SH-SY5Y (cell line): Measurements from ENCODE around the gene GALNT9.

Experiments used
- GATA2 ChIP-seq: IDR thresholded peaks from 2 replicates; pipeline ENCODE4 v1.6.1; 2011; ENCODE audit warnings: mild to moderate bottlenecking, low read depth, low read length
- GATA3 ChIP-seq: IDR thresholded peaks from 2 replicates; pipeline ENCODE4 v1.6.1; 2011; ENCODE audit warnings: low read depth, mild to moderate bottlenecking, low read length, moderate library complexity

Gene GALNT9

DNA sequence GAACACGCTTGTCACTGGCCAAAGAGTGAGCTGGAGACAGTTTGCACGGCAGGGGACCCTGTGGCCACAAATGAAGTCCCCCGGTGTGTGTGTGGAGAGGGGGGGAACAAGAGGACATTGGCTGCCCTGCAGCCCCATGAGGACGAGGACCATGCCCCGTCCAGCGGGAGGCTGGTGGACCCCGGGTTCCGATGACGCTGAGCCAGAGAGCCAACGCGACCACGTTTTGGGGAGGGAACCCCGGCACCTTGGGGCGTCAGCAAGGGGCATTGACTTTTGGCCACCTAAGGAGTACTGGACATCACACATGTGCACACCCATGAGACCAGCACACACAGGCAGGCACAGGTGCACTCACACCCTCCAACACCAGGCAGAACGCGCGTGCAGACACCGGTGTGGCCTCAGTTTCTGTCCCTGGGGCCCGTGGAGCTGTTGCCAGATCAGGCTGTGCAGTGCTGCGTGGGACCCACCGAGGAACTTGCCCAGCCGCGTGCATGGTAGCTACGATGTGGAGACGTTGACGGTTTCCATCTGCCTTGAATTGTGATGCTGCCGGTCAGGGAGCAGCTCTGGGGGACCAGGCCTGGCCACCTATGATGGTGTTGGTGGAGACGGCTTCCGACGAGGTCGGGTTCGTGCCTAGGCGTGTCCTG is 158.6 kb downstream of the GALNT9 start:
- TF ChIP-seq GATA3 (no peak), GATA2 (no peak)

DNA sequence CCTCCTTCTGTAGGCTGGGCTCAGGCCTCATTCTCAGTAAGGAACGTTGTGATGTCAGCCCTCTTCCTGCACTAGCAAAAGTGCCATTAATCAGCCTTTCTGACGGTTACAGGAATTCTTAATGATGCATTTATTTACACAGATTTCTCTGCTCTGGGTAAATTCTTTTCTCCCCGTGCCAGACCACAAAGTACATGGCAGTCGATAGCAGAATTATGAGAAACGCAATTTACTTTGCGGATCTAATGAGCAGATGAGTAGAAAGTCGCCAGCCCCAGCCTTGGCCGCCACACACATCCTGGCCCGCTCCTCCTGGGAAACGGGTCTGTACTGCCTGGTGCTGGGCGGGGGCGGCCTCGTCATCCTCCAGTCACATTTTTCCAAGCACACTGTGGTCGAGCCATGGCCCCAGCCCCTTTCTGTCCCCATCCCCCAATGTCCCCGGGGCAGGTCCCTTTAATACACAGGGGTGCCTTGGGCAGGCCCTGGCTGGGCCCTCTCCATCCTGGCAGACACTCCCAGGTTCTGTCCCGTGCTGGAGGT is 159.2 kb downstream of the GALNT9 start:
- TF ChIP-seq GATA2 (no peak), GATA3 (no peak)

DNA sequence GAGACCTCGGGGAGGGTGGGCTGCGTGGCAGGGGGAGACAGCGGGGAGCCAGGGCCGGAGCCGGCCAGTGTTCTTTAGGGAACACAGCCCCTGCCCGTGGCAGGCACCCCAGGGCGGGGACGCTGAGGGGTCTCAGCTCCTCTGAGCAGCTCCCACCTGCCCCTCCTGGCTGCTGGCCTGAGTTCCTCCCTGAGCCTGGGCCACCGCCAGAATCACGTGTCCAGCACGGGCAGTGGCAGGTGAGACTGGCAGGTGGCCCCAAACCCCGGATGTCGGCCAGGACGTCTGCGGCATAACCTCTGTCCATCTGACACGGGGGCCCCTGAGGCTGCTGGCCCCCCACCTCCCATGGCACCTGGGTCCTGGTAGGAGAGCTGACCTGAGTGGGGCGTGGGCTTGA is 160.0 kb downstream of the GALNT9 start:
- TF ChIP-seq GATA3 (no peak), GATA2 (no peak)

DNA sequence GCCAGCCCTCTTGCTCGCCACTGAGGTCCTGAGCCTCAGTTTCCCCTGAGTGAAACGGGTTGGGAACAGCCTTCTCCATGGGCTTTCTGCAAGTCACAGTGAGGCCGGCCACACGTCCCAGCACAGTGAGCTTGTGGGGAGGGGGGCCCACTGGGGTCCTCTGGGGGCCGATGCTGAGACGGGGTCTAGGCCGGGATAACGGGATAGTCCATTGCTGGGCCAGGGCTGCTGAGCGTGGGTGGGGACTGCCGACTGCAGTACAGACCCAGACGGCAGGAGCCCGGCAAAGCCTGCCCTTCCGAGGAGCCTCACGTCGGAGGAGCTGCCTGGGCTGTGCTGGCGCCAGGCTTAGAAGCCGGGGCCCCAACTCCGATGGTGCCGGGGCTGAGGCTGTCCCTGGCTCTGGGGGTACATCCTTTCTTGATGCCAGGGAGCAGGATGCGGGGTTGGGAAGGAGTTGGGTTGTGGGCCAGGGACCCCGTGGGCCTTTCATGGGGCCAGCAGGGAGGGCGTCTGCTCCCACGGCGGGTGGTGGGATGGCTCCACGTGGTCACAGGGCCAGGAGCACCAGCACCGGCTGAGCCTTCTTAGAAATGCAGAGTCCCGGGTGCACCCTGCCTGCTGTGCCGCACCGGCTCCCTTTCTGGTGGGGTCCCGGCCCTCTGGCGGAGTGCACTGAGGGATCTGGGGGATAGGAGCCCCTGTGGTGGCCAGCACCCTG is 160.9 kb downstream of the GALNT9 start:
- TF ChIP-seq GATA3 (no peak), GATA2 (no peak)

DNA sequence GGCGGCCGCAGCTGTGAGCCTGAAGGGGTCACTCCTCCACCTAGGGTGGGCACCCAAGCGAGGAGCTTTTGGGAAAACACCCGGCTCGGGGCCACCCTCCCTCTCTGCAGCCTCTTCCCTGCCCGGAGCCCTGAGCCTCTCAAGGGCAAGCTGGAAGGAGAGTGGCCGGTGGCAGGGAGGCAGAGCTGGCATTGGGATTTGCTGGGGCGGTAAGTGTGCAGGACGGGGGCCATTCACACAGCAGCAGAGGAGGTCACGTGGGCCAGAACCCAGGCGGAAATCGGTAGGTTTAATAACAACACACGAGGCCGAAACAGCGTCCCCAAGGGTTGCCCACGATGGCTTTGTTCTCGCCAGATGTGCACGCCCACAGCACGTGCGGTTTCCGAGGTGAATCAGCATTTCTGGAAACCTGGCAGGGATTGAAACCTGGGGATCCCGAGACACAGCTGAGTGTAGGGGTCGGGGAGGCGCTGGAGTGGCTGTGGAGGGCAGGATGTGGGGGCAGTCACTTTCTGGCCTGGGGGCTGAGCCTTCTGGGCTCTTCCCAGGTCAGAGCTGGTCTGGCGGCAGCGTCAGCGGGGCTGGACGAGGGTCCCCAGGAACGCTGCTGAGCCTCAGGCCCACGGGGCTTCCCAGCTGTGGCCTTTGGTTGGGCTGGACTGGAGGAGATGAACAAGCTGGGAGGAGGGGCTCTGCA is 161.6 kb downstream of the GALNT9 start:
- TF ChIP-seq GATA3, result no peak
- TF ChIP-seq GATA2, result no peak

DNA sequence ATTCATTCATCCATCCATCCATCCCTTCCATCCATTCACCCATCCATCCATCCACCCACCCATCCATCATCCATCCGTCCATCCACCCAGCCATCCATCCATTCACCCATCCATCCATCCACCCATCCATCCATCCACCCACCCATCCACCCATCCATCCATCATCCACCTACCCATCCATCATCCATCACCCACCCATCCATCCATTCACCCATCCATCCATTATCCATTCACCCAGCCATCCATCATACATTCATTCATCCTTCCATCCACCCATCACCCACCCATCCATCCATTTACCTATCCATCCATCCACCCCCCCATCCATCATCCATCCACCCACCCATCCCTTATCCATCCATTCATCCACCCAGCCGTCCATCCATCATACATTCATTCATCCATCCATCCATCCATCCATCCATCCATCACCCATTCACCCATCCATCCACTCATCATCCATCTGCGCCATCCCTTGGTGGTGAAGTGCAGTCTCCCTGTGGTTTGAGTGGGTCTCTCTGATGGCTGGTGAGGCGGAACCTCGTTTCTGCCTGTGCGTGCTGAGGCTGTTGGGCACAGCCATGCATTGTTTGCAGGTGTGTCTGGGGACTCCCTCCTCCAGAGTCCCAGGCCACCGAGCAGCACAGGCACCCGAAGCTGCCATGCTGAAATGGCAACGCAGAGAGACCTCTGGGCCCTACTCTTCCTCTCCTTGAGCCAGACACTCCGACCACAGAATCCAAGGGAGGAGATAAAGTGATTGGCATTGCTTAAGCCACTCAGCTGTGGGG is 162.4 kb downstream of the GALNT9 start:
- TF ChIP-seq GATA3 (no peak), GATA2 (no peak)

DNA sequence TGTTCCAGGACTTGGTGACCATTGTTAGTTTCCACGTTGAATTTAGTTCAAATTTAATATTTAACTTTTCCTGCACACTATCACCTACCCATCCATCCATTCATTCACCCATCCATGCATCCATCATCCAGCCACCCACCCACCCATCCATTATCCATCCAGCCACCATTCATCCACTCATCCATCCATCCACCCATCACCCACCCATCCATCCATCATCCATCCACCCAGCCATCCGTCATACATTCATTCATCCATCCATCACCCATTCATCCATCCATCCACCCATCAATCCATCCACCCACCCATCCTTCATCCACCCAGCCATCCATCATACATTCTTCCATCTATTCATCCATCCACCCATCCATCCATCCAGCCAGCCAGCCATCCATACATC is 163.3 kb downstream of the GALNT9 start:
- TF ChIP-seq GATA2, result no peak
- no peak for TF ChIP-seq GATA3

DNA sequence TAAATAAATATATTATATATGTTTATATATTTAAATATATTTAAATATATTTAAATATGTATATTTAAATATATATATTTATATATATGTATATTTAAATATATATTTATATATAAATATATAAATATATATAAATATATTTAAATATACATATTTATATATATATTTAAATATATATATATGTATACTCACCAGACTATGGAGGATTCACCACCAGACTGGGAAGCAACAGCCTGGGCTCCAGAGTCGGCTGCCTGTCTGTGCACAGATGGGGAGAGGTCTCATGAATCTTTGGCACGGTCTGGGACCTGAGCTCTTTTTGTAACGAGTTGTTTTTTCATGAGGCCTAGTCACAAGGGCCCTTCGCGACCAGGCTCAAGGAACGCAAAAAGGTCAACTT is 163.8 kb downstream of the GALNT9 start:
- TF ChIP-seq GATA2 (no peak), GATA3 (no peak)

DNA sequence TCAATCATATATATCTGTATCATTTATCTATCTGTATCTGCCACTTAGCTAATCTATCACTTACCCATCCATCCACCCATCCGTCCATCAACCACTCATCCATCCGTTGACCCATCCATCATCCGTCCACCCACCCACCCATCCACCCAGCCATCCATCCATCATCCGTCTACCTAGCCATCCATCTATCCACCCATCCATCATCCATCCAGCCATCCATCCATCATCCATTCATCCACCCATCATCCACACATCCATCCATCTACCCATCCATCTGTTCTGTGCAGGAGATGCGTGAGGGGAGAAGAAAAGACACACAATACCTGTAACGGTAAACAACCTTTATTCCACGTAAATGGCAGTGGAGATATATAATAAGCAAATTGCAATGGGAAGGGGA is 165.0 kb downstream of the GALNT9 start:
- TF ChIP-seq GATA2 (no peak), GATA3 (no peak)

DNA sequence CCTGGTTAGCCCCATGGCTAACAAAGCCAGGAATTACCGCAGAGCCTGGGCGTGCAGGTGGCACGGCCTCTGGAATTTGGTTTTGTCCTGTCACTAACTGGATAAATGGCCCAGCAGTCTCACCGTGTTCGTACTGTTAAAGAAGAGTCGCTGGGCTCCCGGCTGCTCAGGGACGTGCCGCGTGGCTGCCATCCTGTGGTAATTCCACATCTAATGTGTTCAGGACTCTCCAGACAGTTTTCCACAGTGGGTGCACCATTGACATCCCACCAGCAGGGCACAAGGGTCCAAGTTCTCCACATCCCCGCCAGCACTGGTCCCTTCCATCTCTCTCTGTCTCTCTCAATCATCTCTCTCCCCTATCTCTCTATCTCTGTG is 165.5 kb downstream of the GALNT9 start:
- no peak for TF ChIP-seq GATA3
- TF ChIP-seq GATA2, result no peak

DNA sequence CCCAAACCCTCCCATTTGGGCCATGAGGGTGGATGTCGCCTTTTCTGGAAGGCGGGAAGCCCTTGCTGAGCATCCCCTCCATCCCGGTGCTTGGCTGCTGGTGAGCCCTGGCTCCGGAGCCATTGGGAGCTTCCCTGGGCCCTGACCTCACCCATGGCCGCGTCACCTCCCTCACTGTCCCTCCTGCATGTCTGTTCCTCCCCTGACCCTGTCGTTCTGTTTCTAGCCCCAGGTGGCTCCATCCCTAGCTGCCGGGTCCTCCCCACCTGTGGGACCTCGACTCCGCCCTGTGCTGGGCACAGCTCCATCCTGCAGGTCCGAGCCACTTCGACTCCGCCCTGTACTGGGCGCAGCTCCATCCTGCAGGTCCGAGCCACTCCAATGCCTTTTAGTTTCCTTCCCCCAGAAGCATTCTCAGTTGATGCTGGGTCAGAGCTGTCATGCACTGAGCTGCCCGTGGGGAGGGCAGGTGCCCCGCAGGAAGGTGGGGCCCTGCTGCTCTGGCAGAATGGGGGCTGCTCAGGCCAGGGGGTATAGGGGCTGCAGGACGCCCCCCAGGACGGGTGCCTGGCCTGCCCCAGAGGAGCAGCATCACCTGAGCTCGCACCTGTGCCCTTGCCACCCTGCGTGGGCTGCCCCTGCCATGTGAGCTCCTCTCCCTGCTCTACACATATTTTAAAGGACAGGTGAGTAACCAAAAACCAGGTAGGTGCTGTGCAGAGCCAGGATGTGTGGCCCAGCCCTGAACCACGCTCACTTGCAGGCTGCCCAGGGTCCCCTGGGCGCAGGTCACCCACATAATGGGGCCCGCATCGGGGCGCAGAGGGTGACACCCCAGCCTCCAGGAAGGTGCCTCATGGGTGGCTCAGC is 166.1 kb downstream of the GALNT9 start:
- TF ChIP-seq GATA2 (no peak), GATA3 (no peak)

DNA sequence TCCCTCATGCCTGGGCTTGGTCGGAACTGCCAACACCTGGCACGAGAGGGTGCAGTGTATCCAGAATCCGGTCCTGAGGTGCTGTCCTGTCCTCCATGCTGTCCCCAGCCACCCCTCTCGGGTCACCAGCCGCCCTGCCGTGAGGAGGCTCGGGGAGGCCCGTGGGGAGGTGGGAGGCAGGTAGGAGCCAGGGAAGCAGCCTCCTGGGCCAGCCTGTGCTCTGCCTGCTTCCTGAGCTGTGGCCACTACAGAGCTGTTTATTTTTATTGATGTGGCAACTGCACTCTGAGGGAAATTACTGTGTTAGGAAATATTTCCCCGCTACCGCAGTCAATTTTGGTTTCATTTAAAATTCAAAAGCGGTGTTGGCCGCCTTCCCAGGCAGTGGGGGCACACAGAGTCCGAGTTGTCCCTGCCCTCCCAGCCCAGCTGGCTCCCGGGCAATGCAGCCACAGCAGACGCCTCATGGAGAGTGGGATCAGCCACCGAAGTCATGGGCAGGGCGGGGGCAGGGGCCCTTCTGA is 166.8 kb downstream of the GALNT9 start:
- TF ChIP-seq GATA3 (no peak), GATA2 (no peak)
